T-helper 17 cell (primary cell): ENCODE data around the gene MYL12B. TPM values are rescaled to one million over a fixed set of nuclear protein-coding genes. Genes with fewer than 3 reads are reported as not detected.
"Not testable (repeated sequence)": the region's sequence is repeated elsewhere in the genome, so short reads cannot be mapped to it uniquely, and the experiment has no call there.

Experiments used
- ATAC-seq: fragments of 150-1000 bp; cut with Tn5 transposase; 2 replicates; pipeline ENCODE4 v1.10.0; 2021; ENCODE audit warnings: mild to moderate bottlenecking, moderate library complexity
- DNase-seq, 3 donors: peaks; one replicate each; pipeline versions ENCODE4 v3.0.0 to v3.0.0-alpha.2; 2020 to 2021
- H3K9me3 ChIP-seq: one replicate; pipeline ENCODE4 v1.7.0; 2013; ENCODE audit warnings: low read length, mild to moderate bottlenecking; ENCODE audit not compliant: control insufficient read depth, poor library complexity, severe bottlenecking
- H3K27ac Mint-ChIP-seq: one replicate; pipeline ENCODE4 v1.8.0; 2022; ENCODE audit warnings: mild to moderate bottlenecking, moderate library complexity, mixed read lengths
- H3K27me3 Mint-ChIP-seq: one replicate; pipeline ENCODE4 v1.8.0; 2022; ENCODE audit warnings: mixed read lengths
- H3K36me3 Mint-ChIP-seq: one replicate; pipeline ENCODE4 v1.8.0; 2022; ENCODE audit warnings: low read depth, mixed read lengths
- H3K4me1 Mint-ChIP-seq: one replicate; pipeline ENCODE4 v1.8.0; 2022; ENCODE audit warnings: mild to moderate bottlenecking, mixed read lengths
- H3K4me3 Mint-ChIP-seq: one replicate; pipeline ENCODE4 v1.8.0; 2022; ENCODE audit warnings: mild to moderate bottlenecking, moderate library complexity, mixed read lengths
- total RNA-seq, 4 donors: library from RNA in 2 of 4; stranded (reverse) in 2 of 4; gene quantifications; one replicate each; pipeline ENCODE4 v1.2.3 and lab custom pipeline; 2022 to 2026

Gene MYL12B
- total RNA-seq, 2 donors from 2014 or later, result 172 to 178 TPM

- Mint-ChIP-seq H3K4me3 (no peak overlapping the region), H3K36me3 (peaks cover 2% of the 10 kb centered on the region), H3K27ac (no peak overlapping the region), H3K27me3 (no peaks in the 10 kb centered on the region), H3K4me1 (no peaks in the 10 kb centered on the region)
- no peaks in the 10 kb centered on the region for H3K9me3 ChIP-seq
- ATAC-seq (no peak), DNase-seq (no peak)
Observed at GRCh38 chr18:3313685-3314084, 51.8 kb downstream of the MYL12B start.

DNA sequence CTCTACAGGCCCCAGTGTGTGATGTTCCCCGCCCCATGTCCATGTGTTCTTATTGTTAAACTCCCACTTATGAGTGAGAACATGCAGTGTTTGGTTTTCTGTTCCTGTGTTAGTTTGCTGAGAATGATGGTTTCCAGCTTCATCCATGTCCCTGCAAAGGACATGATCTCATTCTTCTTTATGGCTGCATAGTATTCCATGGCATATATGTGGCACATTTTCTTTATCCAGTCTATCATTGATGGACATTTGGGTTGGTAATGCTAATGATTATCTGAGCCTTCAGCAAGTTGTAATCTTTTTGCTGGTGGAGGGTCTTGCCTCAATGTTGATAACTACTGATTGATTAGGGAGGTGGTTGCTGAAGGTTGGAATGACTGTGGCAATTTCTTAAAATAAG, 53.4 kb downstream of the MYL12B start:
- not testable (repeated sequence) for H3K9me3 ChIP-seq, ATAC-seq, H3K27me3 Mint-ChIP-seq, DNase-seq, H3K27ac Mint-ChIP-seq, H3K36me3 Mint-ChIP-seq, H3K4me1 Mint-ChIP-seq, H3K4me3 Mint-ChIP-seq

DNA sequence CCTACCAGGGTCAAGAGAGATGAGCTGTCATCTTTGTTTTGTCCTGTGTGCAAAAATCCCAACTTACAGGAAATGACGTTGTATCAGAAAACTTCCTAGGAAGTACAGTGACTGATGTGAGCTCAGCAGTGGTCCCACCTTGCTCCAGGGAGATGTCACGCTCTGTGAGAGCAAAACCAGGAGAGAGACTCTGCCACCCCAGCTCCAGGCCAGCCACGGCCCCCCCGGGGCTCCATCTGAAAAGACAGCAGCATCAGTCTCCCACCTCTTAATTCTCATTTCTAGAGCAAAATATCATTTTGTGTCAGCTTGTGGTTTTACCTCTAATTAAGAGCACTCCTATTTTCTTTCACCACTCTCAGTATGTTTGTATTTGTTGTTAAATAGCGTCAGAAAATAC, 57.5 kb downstream of the MYL12B start:
- no peak overlapping the region for H3K4me3 Mint-ChIP-seq

DNA sequence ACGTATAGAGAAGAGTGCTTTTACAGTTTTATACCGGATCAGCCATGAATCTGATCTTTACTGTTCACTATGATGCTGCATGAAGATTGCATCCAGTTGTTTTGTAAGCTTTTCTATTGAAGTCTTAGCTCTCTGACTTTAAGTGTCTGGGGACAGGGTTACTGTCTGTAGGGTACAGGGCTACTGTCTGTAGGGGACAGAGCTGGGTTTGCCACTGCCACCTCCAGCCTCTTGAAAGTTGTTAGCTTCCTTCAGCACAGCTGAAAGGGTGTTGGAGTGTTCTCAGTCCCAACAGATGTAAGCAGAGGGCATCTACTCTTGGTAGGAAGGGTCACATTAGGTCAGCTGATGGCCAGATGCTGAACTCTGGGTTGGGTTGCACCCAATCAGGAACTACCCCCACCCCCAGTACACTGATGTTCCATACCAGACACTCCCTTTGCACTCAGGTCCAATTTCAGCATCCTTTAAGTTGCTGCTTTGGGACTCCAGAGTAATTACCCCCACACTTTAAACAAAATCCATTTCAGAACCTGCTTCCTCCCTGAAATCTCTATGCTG, 58.0 kb downstream of the MYL12B start:
- H3K9me3 ChIP-seq, result no peaks in the 10 kb centered on the region
- Mint-ChIP-seq H3K36me3 (no peaks in the 10 kb centered on the region), H3K27me3 (peaks cover 22% of the 10 kb centered on the region), H3K27ac (no peak overlapping the region), H3K4me3 (no peak overlapping the region), H3K4me1 (peaks cover 5% of the 10 kb centered on the region)
- DNase-seq (no peak), ATAC-seq (no peak)

More for the DNA sequence above, 57.5 kb downstream of the MYL12B start:
- DNase-seq (no peak), ATAC-seq (no peak)
- H3K36me3 Mint-ChIP-seq, result no peaks in the 10 kb centered on the region
- H3K27me3 Mint-ChIP-seq, result peaks cover 18% of the 10 kb centered on the region
- no peaks in the 10 kb centered on the region for H3K9me3 ChIP-seq
- peaks cover 5% of the 10 kb centered on the region for H3K4me1 Mint-ChIP-seq
- peak overlapping the region; percentile 27 for H3K27ac Mint-ChIP-seq

DNA sequence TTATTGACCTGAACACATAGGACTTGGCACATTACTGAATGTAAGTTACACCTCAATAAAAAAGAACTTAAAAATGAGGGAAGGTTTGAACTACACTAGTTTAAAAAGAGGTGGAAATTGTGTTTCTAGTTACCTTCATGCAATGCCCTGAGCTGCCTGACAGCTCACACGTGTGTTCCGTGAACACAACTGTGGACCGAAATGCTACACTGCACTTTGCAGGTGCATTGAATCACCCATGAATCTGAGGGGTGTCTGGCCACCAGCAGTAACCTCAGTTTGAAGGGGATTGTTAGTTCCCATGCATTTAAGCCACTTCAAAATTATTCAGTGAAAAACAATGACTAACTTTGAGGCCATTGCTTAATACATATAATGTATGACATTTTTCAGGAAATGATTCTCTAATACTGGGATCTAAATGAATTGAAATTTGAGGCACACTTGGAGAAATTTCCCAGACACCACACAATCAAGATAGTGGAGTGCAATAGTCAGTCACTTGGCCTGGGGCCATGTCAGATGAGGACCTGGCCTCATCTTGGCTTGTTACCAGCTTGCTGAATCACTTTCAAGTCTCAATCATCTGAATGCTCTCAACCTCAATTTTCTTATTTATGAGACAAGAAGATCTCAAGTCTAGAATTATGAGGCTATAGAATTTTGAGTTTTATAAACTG, 59.3 kb downstream of the MYL12B start:
- ATAC-seq, result no peak
- DNase-seq, result no peak
- no peaks in the 10 kb centered on the region for H3K9me3 ChIP-seq
- no peaks in the 10 kb centered on the region for H3K36me3 Mint-ChIP-seq
- no peak overlapping the region for H3K27ac Mint-ChIP-seq
- H3K4me3 Mint-ChIP-seq, result no peak overlapping the region
- H3K4me1 Mint-ChIP-seq, result peaks cover 5% of the 10 kb centered on the region
- peaks cover 26% of the 10 kb centered on the region for H3K27me3 Mint-ChIP-seq

DNA sequence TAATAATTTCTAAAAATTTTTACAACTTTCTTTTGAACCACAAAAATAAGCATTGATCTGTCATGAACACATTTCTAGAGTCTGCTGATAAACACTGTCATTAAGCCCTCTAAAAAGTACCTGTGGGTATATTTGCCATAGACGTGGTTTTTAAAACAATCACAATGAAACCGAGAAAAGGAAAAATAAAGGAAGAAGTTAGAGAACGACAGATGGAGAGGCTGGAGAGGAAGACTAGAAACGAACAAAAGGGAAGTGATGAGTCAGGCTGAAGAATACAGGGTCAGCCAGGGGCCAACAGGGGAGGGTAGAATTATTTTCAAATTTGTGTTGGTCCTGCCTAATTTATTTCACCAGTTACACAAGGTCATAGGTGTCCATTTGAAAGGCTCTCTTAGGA, 62.0 kb downstream of the MYL12B start:
- Mint-ChIP-seq H3K4me3 (no peak overlapping the region), H3K27me3 (peaks cover 35% of the 10 kb centered on the region), H3K36me3 (no peaks in the 10 kb centered on the region), H3K27ac (no peak overlapping the region), H3K4me1 (peaks cover 5% of the 10 kb centered on the region)
- DNase-seq (no peak), ATAC-seq (no peak)
- H3K9me3 ChIP-seq, result no peaks in the 10 kb centered on the region

Other genes with a start within 250 kb of the MYL12B start
- 10 to 100 TPM; 75.8 to 84.8 TPM for gene LPIN2, start 249.0 kb upstream of the MYL12B start, total RNA-seq
- 1 to 10 TPM in 1 of 2 donors, under 1 TPM in 1; 0.92 to 3.2 TPM for gene MYOM1, start 42.2 kb upstream of the MYL12B start, total RNA-seq
- gene MYL12A, start 14.3 kb upstream of the MYL12B start, total RNA-seq, result 100 to 1,000 TPM; 480 to 500 TPM
- 10 to 100 TPM; 56.3 to 71.7 TPM for gene TGIF1, start 188.0 kb downstream of the MYL12B start, total RNA-seq